ENCODE data around the gene RAB37.

Gene RAB37

GRCh38 chr17:74728702-74729075, 8.4 kb upstream of the RAB37 start:
- no peak for DNase-seq

DNA sequence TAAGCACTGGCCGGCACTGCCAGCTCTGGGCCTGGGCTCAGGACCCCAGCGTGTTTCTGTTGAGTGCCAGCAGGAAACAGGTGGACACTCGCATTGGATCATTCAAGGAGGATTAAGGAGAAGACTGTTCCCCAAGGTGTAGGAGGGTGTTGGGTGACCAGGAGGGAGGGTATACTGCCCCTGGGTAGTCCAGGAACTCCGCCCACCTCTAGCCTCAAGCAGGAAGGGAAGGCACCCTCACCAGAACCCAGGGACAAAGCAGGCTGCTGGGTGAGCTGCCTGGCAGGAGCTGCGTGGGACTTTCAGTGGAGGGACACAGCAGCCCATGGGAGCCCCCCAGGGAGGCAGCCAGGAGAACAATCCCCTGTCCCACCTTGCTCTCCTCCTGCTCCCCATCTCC, 7.7 kb upstream of the RAB37 start:
- no peak for DNase-seq

DNA sequence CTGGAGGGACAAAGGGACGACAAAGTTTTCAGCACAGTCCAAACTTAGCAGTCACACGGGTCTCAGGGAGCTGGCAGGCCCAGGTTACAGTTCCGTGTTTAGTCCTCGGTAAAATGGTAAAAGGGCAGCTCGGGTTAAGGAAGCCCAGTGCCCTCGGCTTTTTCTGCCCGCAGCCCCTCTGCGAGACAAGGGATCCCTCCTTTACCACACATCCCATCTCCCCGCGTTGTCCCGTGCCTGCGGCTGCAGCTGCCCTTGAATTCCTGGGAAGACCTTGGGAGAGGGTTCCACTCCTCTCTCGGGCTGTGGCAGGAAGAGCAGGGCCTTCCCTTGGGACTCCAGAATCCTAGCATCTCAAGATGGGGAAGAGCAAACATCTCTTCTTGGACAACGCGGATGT, 7.2 kb upstream of the RAB37 start:
- no peak for DNase-seq

- no peak for DNase-seq
Measured at GRCh38 chr17:74730491-74731346, 6.3 kb upstream of the RAB37 start.

DNA sequence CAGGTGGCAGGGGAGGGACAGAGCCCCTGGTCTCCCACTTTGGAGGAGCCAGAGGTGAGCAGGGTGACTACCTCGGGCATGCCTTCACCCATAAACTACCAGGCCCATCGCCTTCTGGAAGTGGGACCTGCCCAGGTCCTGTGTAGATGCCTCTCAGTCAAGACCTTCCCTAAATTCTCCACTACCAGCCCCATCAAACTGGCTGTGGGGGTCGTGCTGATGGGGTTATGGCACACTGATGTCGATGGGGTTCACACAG, 5.8 kb upstream of the RAB37 start:
- no peak for DNase-seq

DNA sequence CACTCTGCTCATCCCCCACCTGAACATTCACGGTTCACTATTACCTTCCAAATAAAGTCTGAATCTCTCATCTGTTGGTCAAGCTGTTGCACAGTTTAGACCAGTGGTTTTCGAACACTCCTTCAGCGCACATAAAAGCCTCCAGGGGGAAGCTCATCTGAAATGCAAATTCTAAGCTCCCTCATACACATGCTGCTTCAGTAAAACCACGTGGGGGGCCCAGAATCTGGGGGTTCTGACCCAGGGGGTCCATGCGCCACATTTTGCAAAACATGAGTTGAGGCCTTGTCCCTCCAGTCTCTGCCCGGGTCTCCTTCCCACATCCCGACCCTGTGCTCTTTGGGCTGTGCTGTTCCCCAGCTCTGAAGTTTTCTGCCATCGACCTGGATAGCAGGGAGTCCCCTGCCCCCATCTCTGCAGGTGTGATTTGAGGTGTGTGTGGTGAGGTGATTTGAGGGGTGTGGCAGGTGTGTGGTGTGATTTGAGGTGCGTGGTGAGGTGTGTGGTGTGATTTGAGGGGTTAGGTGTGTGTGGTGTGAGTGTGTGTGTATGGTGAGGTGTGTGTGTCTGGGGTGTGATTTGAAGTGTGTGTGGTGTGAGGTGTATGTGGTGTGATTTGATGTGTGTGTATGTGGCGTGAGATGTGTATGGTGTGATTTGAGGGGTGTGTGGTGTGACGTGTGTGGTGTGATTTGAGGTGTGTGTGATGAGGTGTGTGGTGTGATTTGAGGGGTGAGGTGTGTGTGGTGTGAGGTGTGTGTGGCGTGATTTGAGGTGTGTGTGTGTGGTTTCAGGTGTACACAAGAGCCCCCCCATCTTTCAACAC, 4.8 kb upstream of the RAB37 start:
- no peak for DNase-seq

- no peak for DNase-seq
Measured at GRCh38 chr17:74733365-74734122, 3.5 kb upstream of the RAB37 start.

GRCh38 chr17:74734256-74734655, 2.8 kb upstream of the RAB37 start:
- DNase-seq = no peak

DNA sequence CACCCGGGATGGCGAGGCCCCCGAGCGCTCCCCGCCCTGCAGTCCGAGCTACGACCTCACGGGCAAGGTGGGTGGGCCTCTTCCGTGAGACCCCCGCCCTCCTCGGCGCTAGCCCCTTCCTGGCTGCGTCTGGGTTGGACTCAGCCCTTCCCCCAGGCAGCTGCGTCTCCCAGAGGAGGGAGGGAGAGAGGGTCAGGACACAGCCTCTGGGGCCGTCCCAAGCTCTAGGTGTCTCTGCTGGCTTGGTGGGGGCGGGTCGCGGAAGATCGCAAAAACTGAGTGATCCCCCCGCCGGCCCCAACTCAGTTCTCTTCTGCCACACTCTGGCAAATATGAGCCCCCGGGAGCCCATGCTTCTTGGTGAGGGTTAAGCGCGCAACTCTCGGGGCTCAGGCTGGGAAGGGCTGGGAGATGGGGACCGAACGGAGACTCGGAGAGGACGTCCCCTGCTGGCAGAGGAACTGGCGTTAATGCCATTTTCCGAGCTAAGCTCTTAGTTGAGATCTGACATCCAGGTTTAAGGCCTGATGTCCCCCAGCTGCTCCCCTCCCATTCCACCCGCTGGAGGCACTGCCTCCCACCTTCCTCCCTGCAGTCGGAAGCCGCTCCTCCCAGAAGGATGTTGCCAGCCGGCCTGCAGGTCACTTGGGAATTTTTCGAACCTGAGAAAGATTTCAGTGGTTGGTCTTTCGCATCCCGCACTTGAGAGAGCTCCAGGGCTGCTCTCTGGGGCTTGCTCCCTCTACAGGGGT, 419 bp downstream of the RAB37 start:
- DNase-seq = no peak

GRCh38 chr17:74738051-74738996, 1.3 kb downstream of the RAB37 start:
- DNase-seq = peak; percentile 57

GRCh38 chr17:74739227-74739831, 2.3 kb downstream of the RAB37 start:
- no peak for DNase-seq

- no peak for DNase-seq
Measured at GRCh38 chr17:74740173-74740572, 3.1 kb downstream of the RAB37 start.

- no peak for DNase-seq
Measured at GRCh38 chr17:74740641-74741387, 3.8 kb downstream of the RAB37 start.

DNA sequence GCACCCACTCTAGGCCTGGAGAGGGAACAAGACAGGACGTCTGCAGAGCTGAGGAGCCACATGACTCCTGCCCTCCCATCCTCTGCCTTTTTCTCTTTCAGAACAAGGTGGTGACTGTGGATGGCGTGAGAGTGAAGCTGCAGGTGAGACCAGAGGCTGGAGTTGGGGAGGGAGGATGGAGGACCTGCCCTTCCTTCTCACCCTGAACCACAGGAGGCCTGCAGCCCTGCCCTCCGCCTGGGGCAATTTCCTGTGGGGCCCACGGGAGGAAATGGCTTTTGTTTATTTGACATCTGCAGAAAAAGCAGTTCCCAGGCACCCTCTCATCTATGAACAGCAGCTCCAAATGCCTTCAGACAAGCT, 5.1 kb downstream of the RAB37 start:
- DNase-seq = no peak

DNA sequence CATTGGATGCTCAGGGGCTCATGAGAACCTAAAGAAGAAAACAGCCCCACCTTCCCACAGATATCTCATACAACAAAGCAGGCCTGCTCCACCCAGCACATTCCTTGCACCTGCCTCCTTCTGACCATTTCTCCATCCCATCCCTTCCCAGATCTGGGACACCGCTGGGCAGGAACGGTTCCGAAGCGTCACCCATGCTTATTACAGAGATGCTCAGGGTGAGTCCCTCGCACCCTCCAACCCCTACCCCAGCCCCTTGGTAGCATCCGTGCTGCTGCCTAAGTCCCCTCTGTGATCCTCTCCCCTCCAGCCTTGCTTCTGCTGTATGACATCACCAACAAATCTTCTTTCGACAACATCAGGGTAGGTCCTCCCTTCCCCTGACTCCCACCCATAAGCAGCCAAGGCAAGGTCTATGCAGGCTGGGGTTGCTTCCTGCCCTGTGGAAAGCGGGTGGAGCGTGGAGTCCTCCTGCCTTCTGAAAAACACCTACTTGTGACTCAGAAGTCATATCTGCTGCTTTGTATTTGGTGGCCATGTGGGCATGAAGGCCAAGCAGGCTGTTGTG, 6.0 kb downstream of the RAB37 start:
- no peak for DNase-seq

GRCh38 chr17:74743755-74744154, 6.7 kb downstream of the RAB37 start:
- no peak for DNase-seq

- DNase-seq = no peak
Measured at GRCh38 chr17:74744349-74744713, 7.3 kb downstream of the RAB37 start.

DNA sequence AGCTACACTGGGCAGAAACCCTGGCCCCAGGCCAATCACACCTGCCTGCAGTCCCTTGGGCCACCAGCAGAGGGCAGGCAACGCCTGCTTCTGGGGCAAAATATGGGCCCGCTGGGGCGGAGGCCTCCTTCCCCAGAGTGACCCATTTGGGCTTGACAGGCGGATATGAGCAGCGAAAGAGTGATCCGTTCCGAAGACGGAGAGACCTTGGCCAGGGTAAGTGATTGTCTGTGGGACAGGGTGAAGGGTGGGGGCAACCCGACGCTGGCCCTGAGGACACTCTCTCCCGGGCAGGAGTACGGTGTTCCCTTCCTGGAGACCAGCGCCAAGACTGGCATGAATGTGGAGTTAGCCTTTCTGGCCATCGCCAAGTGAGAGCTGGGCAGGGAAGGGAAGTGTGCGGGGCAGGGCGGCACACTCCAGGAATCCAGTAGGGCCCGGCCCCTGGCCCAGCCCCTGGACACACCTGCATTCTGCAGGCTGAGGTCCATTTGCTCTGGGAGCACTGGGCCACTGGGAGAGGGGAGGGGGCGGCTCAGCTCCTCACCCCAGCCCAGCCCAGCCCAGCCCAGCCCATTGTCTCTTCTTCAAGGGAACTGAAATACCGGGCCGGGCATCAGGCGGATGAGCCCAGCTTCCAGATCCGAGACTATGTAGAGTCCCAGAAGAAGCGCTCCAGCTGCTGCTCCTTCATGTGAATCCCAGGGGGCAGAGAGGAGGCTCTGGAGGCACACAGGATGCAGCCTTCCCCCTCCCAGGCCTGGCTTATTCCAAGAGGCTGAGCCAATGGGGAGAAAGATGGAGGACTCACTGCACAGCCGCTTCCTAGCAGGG, 7.9 kb downstream of the RAB37 start:
- no peak for DNase-seq

DNA sequence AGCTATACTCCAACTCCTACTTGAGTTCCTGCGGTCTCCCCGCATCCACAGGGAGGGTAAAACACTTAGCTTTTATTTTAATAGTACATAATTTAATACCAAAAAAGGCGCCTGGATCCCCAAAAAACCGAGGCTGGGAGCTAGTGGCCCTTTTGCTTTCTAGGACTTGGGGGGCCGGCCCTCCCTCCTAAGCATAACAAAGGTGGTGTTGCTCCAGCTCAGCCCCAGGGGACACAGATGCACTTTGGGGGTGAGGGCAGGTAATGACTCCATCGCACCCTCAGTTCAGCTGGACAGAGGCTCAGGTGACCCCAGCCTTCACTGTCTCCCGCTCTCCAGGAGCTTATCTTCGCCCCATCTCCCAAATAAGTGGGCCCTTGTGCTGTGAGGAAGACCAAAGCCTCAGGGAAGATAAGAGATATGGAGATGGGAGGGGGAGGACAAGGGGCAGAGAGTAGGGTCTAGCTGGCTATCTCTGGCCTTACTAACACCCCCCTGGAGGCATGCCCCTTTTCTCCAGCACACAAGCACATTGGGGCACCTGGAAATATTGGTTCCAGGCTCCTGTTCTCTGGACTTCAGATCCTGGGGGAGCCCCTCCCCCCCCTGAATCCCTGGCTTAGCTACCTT, 8.6 kb downstream of the RAB37 start:
- DNase-seq = no peak

Measured in NCI-H510A (cell line).